Prostate gland (tissue), 2 donors: ENCODE data around the gene RSRC1.

Experiments
- CTCF ChIP-seq, 4 experiments: fragments of 200-600 bp in 2 of 4; fragments of 450-650 bp in 2 of 4; sonication (generic) in 2 of 4; IDR thresholded peaks; 1 replicate in 3 of 4; 2 replicates in 1 of 4; pipeline ENCODE4 v1.5.1; 2016 to 2019; ENCODE audit warnings: antibody characterized with exemption in 4 of 4, mild to moderate bottlenecking in 2 of 4, moderate library complexity in 2 of 4
- POLR2A ChIP-seq: fragments of 450-650 bp; IDR thresholded peaks from one replicate; pipeline ENCODE4 v1.6.1; 2016; ENCODE audit warnings: antibody characterized with exemption, mild to moderate bottlenecking

- TF ChIP-seq CTCF (IDR thresholded peaks at IDR 0.05) (no peak), POLR2A (no peak)
Observed at GRCh38 chr3:158107605-158108444, 2.1 kb upstream of the RSRC1 start.
